ENCODE measurements around the gene SLC35G6.

SLC35G6 gene

GRCh38 chr17:7508846-7509245, 27.6 kb downstream of the SLC35G6 start:
- no peak for DNase-seq

GRCh38 chr17:7509937-7510336, 28.7 kb downstream of the SLC35G6 start:
- no peak for DNase-seq

- DNase-seq = no peak
Measured at GRCh38 chr17:7511108-7511507, 29.9 kb downstream of the SLC35G6 start.

GRCh38 chr17:7512105-7512504, 30.9 kb downstream of the SLC35G6 start:
- DNase-seq = no peak

- DNase-seq = no peak
Measured at GRCh38 chr17:7512824-7513540, 31.7 kb downstream of the SLC35G6 start.

GRCh38 chr17:7513850-7514419, 32.7 kb downstream of the SLC35G6 start:
- no peak for DNase-seq

GRCh38 chr17:7515911-7516610, 34.8 kb downstream of the SLC35G6 start:
- DNase-seq = no peak

- DNase-seq = no peak
Measured at GRCh38 chr17:7523033-7523432, 41.8 kb downstream of the SLC35G6 start.

GRCh38 chr17:7528842-7529241, 47.6 kb downstream of the SLC35G6 start:
- no peak for DNase-seq

GRCh38 chr17:7530023-7530900, 49.0 kb downstream of the SLC35G6 start:
- DNase-seq = no peak
